PFSK-1 (cell line): ENCODE measurements around the gene DGKZ.

Source experiments
- FOXP2 ChIP-seq: optimal IDR thresholded peaks from 2 replicates; pipeline ENCODE3; 2011; ENCODE audit warnings: borderline replicate concordance, control low read depth, inconsistent platforms; ENCODE audit not compliant: insufficient read depth; ENCODE audit errors: extremely low read length, extremely low read depth
- POLR2AphosphoS5 ChIP-seq: IDR thresholded peaks from 2 replicates; pipeline ENCODE4 v1.6.1; 2012; ENCODE audit warnings: low read depth, mild to moderate bottlenecking, control low read depth, low read length, moderate library complexity
- REST ChIP-seq, 2 experiments: IDR thresholded peaks; 2 replicates each; pipeline versions ENCODE4 v1.6.1 to v1.8.0; 2011 to 2012; ENCODE audit warnings: low read depth in 2 of 2, low read length in 2 of 2, control low read depth in 1 of 2, inconsistent platforms in 1 of 2, mild to moderate bottlenecking in 1 of 2, moderate library complexity in 1 of 2; ENCODE audit not compliant: insufficient read depth in 1 of 2
- SIN3A ChIP-seq: IDR thresholded peaks from 2 replicates; pipeline ENCODE4 v1.6.1; 2012; ENCODE audit warnings: mild to moderate bottlenecking, low read length, moderate library complexity, borderline replicate concordance; ENCODE audit not compliant: insufficient read depth
- TAF1 ChIP-seq: IDR thresholded peaks from 2 replicates; pipeline ENCODE4 v1.6.1; 2012; ENCODE audit warnings: low read length, control low read depth, borderline replicate concordance; ENCODE audit not compliant: insufficient read depth

The DGKZ gene

GRCh38 chr11:46351148-46351547 lies 3.9 kb downstream of the DGKZ start:
- no peak for TF ChIP-seq TAF1
- no peak for TF ChIP-seq SIN3A
- no peak for TF ChIP-seq FOXP2
- no peak for TF ChIP-seq POLR2AphosphoS5
- TF ChIP-seq REST (IDR thresholded peaks at IDR 0.05; ENCODE audit: insufficient read depth in 1 of 2, low read depth in 2 of 2, low read length in 2 of 2) = no peak

GRCh38 chr11:46351606-46352005 lies 4.3 kb downstream of the DGKZ start:
- TF ChIP-seq SIN3A (no peak), POLR2AphosphoS5 (no peak), REST (IDR thresholded peaks at IDR 0.05; ENCODE audit: insufficient read depth in 1 of 2, low read depth in 2 of 2, low read length in 2 of 2) (no peak), TAF1 (no peak), FOXP2 (no peak)

GRCh38 chr11:46352063-46352841 lies 5.0 kb downstream of the DGKZ start:
- no peak for TF ChIP-seq FOXP2

- TF ChIP-seq FOXP2 = no peak
- no peak for TF ChIP-seq SIN3A
- no peak for TF ChIP-seq REST (IDR thresholded peaks at IDR 0.05; ENCODE audit: insufficient read depth in 1 of 2, low read depth in 2 of 2, low read length in 2 of 2)
Measured at GRCh38 chr11:46353698-46354097, 6.4 kb downstream of the DGKZ start.

- no peak for TF ChIP-seq SIN3A
- no peak for TF ChIP-seq REST (IDR thresholded peaks at IDR 0.05; ENCODE audit: insufficient read depth in 1 of 2, low read depth in 2 of 2, low read length in 2 of 2)
- no peak for TF ChIP-seq POLR2AphosphoS5
- TF ChIP-seq TAF1 = no peak
- no peak for TF ChIP-seq FOXP2
Measured at GRCh38 chr11:46356924-46357482, 9.7 kb downstream of the DGKZ start.
